GM21619 (cell line): Measurements from ENCODE around the gene SH3TC1.

ENCODE experiments used
- ATAC-seq: cut with Tn5 transposase; IDR thresholded peaks from one replicate; pipeline ENCODE4 v1.9.1; 2021; ENCODE audit not compliant: unreplicated experiment

SH3TC1 gene

DNA sequence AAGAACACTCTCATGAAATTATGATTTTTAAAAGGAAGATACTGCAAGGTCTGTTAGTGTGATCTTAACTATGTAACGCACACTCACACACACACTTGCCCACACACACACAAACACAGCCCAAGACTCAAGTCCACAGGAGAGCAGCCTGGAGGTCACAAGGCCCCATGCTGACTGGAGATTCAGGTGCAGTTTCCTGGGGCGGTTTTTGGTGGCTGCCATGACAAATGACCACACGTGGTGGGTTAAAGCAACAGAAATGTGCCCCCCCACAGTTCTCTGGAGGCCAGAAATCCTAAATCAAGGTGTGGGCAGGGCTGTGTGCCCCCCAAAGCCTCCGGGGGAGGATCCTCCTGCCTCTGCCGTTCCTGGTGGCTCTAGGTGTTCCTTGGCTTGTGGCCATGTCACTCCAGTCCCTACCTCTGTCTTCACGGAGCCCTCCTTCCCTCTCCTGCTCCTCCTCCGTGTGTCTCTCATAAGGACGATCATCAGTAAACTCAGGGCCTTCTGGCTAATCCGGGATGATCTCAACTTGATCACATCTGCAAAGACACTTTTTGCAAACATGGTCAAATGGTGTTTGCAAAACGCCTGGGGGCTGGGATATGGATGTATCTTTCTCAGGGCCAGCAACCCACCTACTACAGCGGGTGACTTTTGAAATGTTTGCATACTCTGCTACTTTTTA lies 60.8 kb downstream of the SH3TC1 start:
- ATAC-seq, result no peak

GRCh38 chr4:8260656-8261111 lies 61.6 kb downstream of the SH3TC1 start:
- ATAC-seq, result no peak

DNA sequence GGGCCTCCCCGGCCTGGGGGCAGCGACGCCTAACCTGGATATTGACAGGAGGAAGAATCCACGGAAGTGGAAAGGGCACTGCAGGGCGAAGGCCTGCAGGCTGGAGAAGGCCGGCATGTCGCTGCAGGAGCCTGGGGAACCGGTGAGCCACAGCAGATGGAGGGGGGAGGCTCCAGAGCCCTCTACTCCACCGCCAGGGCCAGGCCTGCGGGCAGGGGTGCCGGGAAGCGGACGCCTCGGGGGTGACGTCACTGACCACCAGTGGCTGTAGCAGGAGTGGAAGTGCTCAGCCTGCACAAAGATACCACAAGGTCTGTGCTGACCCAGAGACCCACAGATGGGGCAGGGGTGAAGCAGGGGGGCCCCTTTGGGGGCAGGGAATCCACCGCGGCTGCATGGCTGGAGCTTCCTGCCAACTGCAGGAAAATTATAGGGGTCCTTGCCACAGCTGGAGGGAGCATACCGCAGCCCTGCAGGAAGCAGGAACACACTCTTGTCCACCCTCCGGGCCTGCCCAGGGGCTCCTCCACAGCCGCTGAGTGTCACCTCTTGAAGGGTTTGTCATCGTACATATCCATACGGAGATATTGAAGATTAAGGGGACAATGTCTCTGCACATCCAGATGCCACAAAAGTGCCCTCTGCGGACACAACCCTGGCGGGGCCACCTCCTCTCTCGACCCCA lies 62.9 kb downstream of the SH3TC1 start:
- ATAC-seq, result no peak

DNA sequence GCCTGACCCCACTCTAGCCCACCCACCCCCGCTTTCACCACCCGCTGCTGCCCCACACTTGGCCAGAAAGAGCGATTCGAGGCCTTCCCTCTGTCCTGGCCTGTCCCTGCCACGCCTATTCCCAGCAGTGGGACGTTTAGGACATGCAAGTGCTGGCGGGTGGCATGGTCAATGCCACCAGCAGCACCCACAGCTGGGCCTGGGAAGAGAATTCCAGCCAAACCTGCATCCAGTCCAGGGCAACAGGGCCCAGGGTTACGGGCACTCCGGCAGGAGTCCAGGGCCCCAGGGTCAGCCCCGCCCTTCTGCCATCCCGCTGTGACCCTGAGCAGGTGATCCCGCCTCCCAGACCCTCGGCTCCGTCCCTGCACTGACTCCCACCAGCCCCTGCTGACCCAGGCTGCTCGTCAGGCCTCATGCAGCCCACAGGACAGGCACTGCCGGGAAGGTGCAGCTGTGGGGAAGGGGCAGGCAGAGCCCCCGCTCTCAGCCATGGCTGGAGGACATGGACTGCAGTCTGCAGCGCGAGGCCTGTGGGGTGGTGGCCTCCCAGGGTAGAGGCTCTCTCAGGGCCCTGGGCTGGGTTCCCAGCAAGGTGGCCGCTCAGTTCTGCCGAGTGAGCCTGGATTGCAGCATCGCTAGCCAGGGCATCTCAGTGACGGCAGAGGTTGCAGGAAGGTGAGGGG lies 63.7 kb downstream of the SH3TC1 start:
- ATAC-seq, result no peak

- no peak for ATAC-seq
Measured at GRCh38 chr4:8263397-8263796, 64.3 kb downstream of the SH3TC1 start.

- no peak for ATAC-seq
Measured at GRCh38 chr4:8264106-8264505, 65.0 kb downstream of the SH3TC1 start.

GRCh38 chr4:8265171-8265929 lies 66.3 kb downstream of the SH3TC1 start:
- ATAC-seq, result no peak

DNA sequence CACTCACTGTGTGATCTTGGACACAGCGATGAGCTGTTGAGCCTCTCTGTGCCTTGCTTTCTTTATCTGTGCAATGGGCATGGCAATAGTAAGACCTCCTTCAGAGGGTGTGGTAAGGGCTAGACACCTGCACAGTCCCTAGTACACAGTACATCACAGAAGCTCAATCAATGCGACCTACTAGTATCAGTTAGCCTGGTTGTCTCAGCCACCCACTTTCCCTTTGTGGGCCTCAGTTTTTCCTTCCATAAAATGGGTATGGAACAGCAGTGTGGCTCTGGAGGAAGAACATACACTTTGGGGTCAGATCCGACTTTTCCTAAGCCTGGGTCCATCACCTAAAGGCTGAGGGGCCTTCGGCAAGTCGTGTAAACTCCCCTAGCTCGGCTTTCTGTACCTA lies 67.0 kb downstream of the SH3TC1 start:
- no peak for ATAC-seq

DNA sequence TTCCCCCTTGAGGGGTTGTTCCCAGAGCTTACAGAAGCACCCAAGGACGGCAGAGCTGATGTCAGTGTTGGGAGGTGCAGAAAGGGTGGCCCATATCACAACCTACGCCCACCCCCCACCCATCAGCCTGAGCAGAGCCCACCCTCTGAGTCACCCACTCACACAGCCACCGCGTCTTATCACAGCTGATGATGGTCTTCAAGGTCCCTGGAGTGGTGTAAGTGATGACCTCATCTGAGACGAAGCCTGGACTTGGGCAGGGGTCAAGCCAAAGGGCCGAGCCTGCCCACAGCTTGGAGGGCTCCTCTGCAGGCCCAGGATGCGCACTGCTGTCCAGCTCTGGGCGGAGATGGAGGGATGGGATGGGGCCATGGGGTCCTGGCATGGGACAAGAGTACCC lies 67.4 kb downstream of the SH3TC1 start:
- no peak for ATAC-seq

DNA sequence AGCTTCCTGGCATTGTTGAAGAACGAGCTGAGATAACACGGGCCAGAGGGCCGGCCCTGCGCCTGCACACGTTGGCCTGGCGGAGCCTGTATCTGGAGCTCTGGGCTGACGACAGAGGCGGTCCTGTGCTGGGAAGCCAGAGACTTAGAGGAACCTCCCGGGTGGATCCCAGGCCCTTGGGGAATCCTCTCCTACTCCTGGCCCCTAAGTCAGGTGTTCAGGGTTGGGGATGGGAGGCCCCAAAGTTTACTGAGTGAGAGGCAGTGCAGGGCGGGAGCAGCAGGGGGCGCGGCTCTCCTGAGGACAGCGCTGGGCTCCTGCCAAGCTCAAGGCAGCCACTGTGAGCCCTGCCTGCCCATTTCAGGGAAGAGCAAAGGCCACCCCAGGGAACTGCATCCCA lies 68.0 kb downstream of the SH3TC1 start:
- ATAC-seq, result peak; percentile 55

DNA sequence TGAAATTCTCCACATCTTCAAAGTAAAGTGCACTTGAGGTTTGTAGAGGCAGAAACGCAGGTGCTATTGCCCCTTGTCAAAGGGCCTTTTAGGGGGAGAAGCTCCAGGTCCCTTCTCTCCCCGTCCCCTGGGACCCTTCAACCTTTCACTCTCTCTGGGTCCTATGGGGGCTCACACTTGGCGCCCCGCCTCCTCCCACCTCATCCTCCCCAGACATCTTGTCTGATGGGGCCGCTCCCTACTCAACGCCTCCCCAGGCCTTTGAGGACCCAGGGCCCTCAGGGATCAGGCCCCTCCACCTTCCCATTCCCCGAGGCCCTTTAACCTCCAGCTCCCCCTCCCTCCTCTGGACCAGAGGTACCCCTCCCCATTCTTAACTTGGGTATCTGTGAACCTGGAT lies 69.1 kb downstream of the SH3TC1 start:
- no peak for ATAC-seq

- ATAC-seq, result no peak
Measured at GRCh38 chr4:8268901-8269534, 69.9 kb downstream of the SH3TC1 start.

GRCh38 chr4:8269535-8270417 lies 70.7 kb downstream of the SH3TC1 start, which contains the start of gene HTRA3:
HTRA3 (plus strand) TSS chr4:8269754; CDS start chr4:8269969, 215 bp downstream.
- no peak for ATAC-seq

GRCh38 chr4:8270418-8270771 lies 71.3 kb downstream of the SH3TC1 start:
- ATAC-seq, result no peak

- no peak for ATAC-seq
Measured at GRCh38 chr4:8270912-8271815, 72.1 kb downstream of the SH3TC1 start.

DNA sequence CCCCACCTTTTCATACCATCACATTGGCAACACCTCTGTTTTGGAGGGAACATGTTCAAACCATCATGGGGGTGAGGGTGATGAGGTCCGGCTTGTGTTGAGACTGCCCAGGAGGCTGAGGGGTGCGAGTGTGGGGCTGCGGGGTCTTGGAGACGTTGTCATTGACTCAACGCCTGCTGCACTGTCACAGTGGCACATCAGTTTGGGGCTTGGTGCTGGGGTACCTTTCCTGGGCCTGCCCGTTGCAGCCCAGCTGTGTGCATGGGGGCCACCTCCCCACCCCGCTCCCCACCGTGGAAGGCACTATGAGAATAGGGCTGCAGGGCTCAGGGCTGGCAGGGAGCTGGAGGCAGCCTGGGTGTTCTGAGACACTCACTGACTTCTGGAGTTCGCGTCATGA lies 72.7 kb downstream of the SH3TC1 start:
- ATAC-seq, result no peak

DNA sequence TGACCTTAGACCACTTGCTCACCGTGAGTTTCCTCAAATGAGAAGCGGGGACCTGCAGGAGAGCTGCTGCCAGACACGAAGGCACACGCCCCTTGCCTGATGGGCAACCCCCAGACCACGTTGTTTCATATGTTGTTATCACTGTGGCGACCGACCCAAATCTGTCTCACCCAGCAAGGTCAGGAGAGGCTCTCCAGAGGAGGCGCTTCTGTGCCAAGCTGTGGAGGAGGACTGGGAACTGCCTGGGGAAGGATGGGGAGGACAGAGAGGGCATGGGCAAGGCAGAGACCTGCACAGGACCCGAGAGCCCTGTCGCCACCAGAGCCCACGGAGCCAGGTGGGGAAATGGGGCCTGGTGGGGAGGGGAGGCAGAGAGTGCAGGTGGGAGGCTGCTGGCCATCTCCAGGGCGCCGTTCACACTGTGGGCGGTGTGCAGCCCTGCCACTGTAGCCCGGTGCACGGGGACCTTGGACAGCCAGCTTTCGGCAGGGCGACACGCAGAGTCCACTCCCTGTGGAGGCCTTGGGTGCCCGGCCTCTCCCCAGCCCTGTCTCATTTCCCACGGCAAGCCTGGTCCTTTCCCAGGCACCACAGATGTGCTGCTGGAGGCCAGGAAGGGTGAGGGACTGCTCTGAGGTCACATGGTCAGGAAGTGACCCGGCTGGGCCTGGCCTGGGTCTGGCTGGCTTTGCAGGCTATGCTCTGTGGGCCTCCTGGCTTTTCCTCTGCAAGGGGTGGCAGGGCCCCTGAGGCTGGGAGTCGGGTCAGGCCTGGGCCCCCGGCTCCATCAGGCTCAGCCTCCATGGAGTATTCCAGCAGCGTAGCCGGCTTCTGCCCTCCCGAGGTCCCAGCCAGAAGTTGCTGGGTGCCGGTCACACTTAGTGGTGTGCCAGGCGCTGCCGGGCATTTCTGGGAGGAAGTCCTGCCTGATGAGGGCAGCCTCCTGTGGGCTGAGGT lies 73.7 kb downstream of the SH3TC1 start:
- no peak for ATAC-seq

- no peak for ATAC-seq
Measured at GRCh38 chr4:8273450-8273849, 74.4 kb downstream of the SH3TC1 start.
